ENCODE data around the gene PRKD1. TPM values are rescaled to one million over a fixed set of nuclear protein-coding genes. Genes with fewer than 3 reads are reported as not detected.
A peak's percentile ranks its signal among the peaks of the same experiment; 100 is the strongest.

PRKD1 gene
- total RNA-seq, 1 donor from 2014 or later: 6.7 TPM

GRCh38 chr14:29802211-29802610 is 125.4 kb downstream of the PRKD1 start:
- no peaks in the 10 kb centered on the region for H3K9me3 Mint-ChIP-seq
- TF ChIP-seq CTCF (IDR thresholded peaks at IDR 0.05): no peak
- no peak for ATAC-seq (ENCODE audit: low read depth)

GRCh38 chr14:29800961-29801360 is 126.7 kb downstream of the PRKD1 start:
- POLR2A ChIA-PET: interaction anchor here (3.7 kb wide), 1 partner anchor 57 kb away, joined by 15 read pairs; no protein-coding TSS in a partner anchor
- Mint-ChIP-seq H3K27ac (no peak overlapping the region), H3K4me1 (peaks cover 24% of the 10 kb centered on the region), H3K4me3 (no peak overlapping the region), H3K9me3 (no peaks in the 10 kb centered on the region), H3K36me3 (ENCODE audit: low read depth) (no peaks in the 10 kb centered on the region), H3K27me3 (no peaks in the 10 kb centered on the region)
- CTCF ChIA-PET: no interaction called here
- intact Hi-C loops (cut with micrococcal nuclease): loop anchor here (1.0 kb wide), 2 partner anchors 126 to 252 kb away; partner anchors contain the start of gene PRKD1
- TF ChIP-seq CTCF (IDR thresholded peaks at IDR 0.05): no peak
- ATAC-seq (ENCODE audit: low read depth) (no peak), DNase-seq (no peak)

More at GRCh38 chr14:29802211-29802610, 125.4 kb downstream of the PRKD1 start:
- Mint-ChIP-seq H3K27me3 (no peaks in the 10 kb centered on the region), H3K27ac (no peak overlapping the region), H3K4me3 (no peak overlapping the region), H3K4me1 (peaks cover 27% of the 10 kb centered on the region), H3K36me3 (ENCODE audit: low read depth) (no peaks in the 10 kb centered on the region)
- no peak for DNase-seq
- intact Hi-C loops (cut with micrococcal nuclease): no loop called here
- POLR2A ChIA-PET: no interaction called here
- CTCF ChIA-PET: no interaction called here

GRCh38 chr14:29799464-29800095 is 128.1 kb downstream of the PRKD1 start:
- ChIA-PET POLR2A (interaction anchor here (0.6 to 3.7 kb wide), 3 partner anchors 47 to 128 kb away, joined by 4 to 15 read pairs (median 8); no protein-coding TSS in a partner anchor), CTCF (interaction anchor here (2.1 kb wide), 1 partner anchor 250 kb away, joined by 6 read pairs; no protein-coding TSS in a partner anchor)
- peak overlapping the region; percentile 2 for H3K27ac Mint-ChIP-seq
- H3K4me3 Mint-ChIP-seq: peak overlapping the region; percentile 48
- intact Hi-C loops (cut with micrococcal nuclease): loop anchor here (1.0 to 5.0 kb wide), 5 partner anchors 59 to 473 kb away; partner anchors contain the start of gene PRKD1
- peak; percentile 95 for ATAC-seq (ENCODE audit: low read depth)
- H3K27me3 Mint-ChIP-seq: no peaks in the 10 kb centered on the region
- peaks cover 15% of the 10 kb centered on the region for H3K4me1 Mint-ChIP-seq
- TF ChIP-seq CTCF (IDR thresholded peaks at IDR 0.05): no peak
- H3K9me3 Mint-ChIP-seq: no peaks in the 10 kb centered on the region
- H3K36me3 Mint-ChIP-seq (ENCODE audit: low read depth): no peaks in the 10 kb centered on the region
- DNase-seq: no peak

- H3K36me3 Mint-ChIP-seq (ENCODE audit: low read depth): no peaks in the 10 kb centered on the region
- no peaks in the 10 kb centered on the region for H3K27me3 Mint-ChIP-seq
- H3K4me1 Mint-ChIP-seq: peaks cover 15% of the 10 kb centered on the region
- no peak for DNase-seq
- POLR2A ChIA-PET: interaction anchor here (3.7 kb wide), 1 partner anchor 59 kb away, joined by 15 read pairs; no protein-coding TSS in a partner anchor
- CTCF ChIA-PET: interaction anchor here (1.2 to 2.1 kb wide), 2 partner anchors 249 to 416 kb away, joined by 3 to 6 read pairs; no protein-coding TSS in a partner anchor
- H3K27ac Mint-ChIP-seq: no peak overlapping the region
- no peak for TF ChIP-seq CTCF (IDR thresholded peaks at IDR 0.05)
- no peak overlapping the region for H3K4me3 Mint-ChIP-seq
- intact Hi-C loops (cut with micrococcal nuclease): loop anchor here (1.0 to 5.0 kb wide), 3 partner anchors 59 to 473 kb away; no protein-coding TSS in a partner anchor
- H3K9me3 Mint-ChIP-seq: no peaks in the 10 kb centered on the region
- ATAC-seq (ENCODE audit: low read depth): no peak
These were observed 128.8 kb downstream of the PRKD1 start for GRCh38 chr14:29798811-29799210.

GRCh38 chr14:29798108-29798663 is 129.5 kb downstream of the PRKD1 start:
- intact Hi-C loops (cut with micrococcal nuclease): loop anchor here (5.0 kb wide), 2 partner anchors 209 to 474 kb away; no protein-coding TSS in a partner anchor
- H3K27ac Mint-ChIP-seq: no peak overlapping the region

More at GRCh38 chr14:29798108-29798663, 129.5 kb downstream of the PRKD1 start:
- no peaks in the 10 kb centered on the region for H3K27me3 Mint-ChIP-seq
- no peaks in the 10 kb centered on the region for H3K36me3 Mint-ChIP-seq (ENCODE audit: low read depth)
- no peak overlapping the region for H3K4me3 Mint-ChIP-seq
- peaks cover 15% of the 10 kb centered on the region for H3K4me1 Mint-ChIP-seq
- no peak for TF ChIP-seq CTCF (IDR thresholded peaks at IDR 0.05)
- ChIA-PET CTCF (interaction anchor here (1.2 kb wide), 1 partner anchor 416 kb away, joined by 3 read pairs; no protein-coding TSS in a partner anchor), POLR2A (interaction anchor here (3.7 kb wide), 1 partner anchor 60 kb away, joined by 15 read pairs; no protein-coding TSS in a partner anchor)
- DNase-seq (no peak), ATAC-seq (ENCODE audit: low read depth) (no peak)
- no peaks in the 10 kb centered on the region for H3K9me3 Mint-ChIP-seq

Data from activated B cell treated with CpG ODN at 0.5 μM for 24 hours (primary cell).